Measurements from ENCODE around the gene DTWD2. TPM values are rescaled to one million over a fixed set of nuclear protein-coding genes. Genes with fewer than 3 reads are reported as not detected.

The DTWD2 gene
- total and polyA plus RNA-seq, 2 of the 4 experiments (the other 2 are of a cell fraction), result 1.2 to 1.8 TPM

GRCh38 chr5:118933703-118934102 lies 54.6 kb downstream of the DTWD2 start:
- Histone ChIP-seq H3K9me3 (ENCODE audit: control insufficient read depth, insufficient read depth, low read length) (no peaks in the 10 kb centered on the region), H3K27me3 (ENCODE audit: control insufficient read depth, insufficient read depth, low read length) (no peaks in the 10 kb centered on the region), H2AK9ac (replicated peaks; ENCODE audit: low read depth, low read length, poor library complexity) (no peak overlapping the region), H3K79me1 (ENCODE audit: low read depth in 1 of 2, low read length in 2 of 2) (no peaks in the 10 kb centered on the region), H3K4me1 (ENCODE audit: control insufficient read depth, insufficient read depth, low read length) (no peaks in the 10 kb centered on the region), H2BK120ac (ENCODE audit: low read depth, low read length) (no peak overlapping the region), H2BK15ac (ENCODE audit: low read depth, low read length) (no peak overlapping the region), H3K36me3 (ENCODE audit: control insufficient read depth, insufficient read depth, low read length) (no peaks in the 10 kb centered on the region), H2BK20ac (ENCODE audit: low read depth, low read length) (no peak overlapping the region), H3K9ac (ENCODE audit: low read depth, low read length) (no peak overlapping the region), H4K91ac (ENCODE audit: insufficient read depth, low read depth, low read length) (no peak overlapping the region), H4K5ac (ENCODE audit: low read depth, low read length) (no peak overlapping the region), H2AK5ac (ENCODE audit: low read depth, low read length) (no peak overlapping the region), H3K4me3 (ENCODE audit: insufficient read depth, low read depth, low read length) (no peak overlapping the region), H3K4me2 (ENCODE audit: low read depth, low read length) (no peak overlapping the region), H3K18ac (ENCODE audit: low read depth, low read length) (no peak overlapping the region), H3K14ac (replicated peaks; ENCODE audit: low read depth, low read length) (no peak overlapping the region), H4K20me1 (ENCODE audit: insufficient read depth, low read length) (no peaks in the 10 kb centered on the region), H3K23ac (ENCODE audit: low read depth, low read length) (no peak overlapping the region), H3K4ac (ENCODE audit: low read depth, low read length) (no peak overlapping the region), H3K9me1 (ENCODE audit: insufficient read depth, low read length) (no peaks in the 10 kb centered on the region), H2BK5ac (ENCODE audit: low read depth, low read length, poor library complexity, severe bottlenecking) (no peak overlapping the region), H3K27ac (ENCODE audit: insufficient read depth, low read length) (no peak overlapping the region), H4K8ac (ENCODE audit: low read depth in 2 of 2, low read length in 2 of 2) (no peak overlapping the region), H3K56ac (ENCODE audit: extremely low read depth, insufficient read depth, low read length) (no peak overlapping the region), H2AFZ (replicated peaks; ENCODE audit: low read length, poor library complexity) (no peak overlapping the region)
- intact Hi-C loops (cut with micrococcal nuclease) (no loop called here), dilution Hi-C loops (cut with HindIII; ENCODE audit: low sequenced_read_pairs, unreplicated experiment) (no loop called here), in situ Hi-C loops (cut with MboI; ENCODE audit: low sequenced_read_pairs) (no loop called here)
- no CpG with 5 or more reads among the region's 1 CpG for WGBS, 2 experiments (ENCODE audit: extremely low coverage in 2 of 2, insufficient read length in 1 of 2)
- ATAC-seq (ENCODE audit: low read depth) (no peak), DNase-seq (no peak)
- no TSS peak for BruUV-seq (replicated peaks)
- TF ChIP-seq CHD1 (IDR thresholded peaks at IDR 0.05; ENCODE audit: low read depth, low read length), result no peak
- TF ChIP-seq RFX5 (IDR thresholded peaks at IDR 0.05; ENCODE audit: low read depth, low read length), result no peak
- TF ChIP-seq MAFK (IDR thresholded peaks at IDR 0.05; ENCODE audit: low read depth, low read length), result no peak
- no peak for TF ChIP-seq FOS (IDR thresholded peaks at IDR 0.05; ENCODE audit: low read depth, low read length)
- no peak for TF ChIP-seq CTCF (conservative IDR thresholded peaks at IDR 0.05; ENCODE audit: low read depth, low read length)
- TF ChIP-seq CEBPB (IDR thresholded peaks at IDR 0.05; ENCODE audit: low read depth, low read length), result no peak
- TF ChIP-seq ELK1 (IDR thresholded peaks at IDR 0.05; ENCODE audit: borderline replicate concordance, low read depth, low read length), result no peak
- TF ChIP-seq BHLHE40 (IDR thresholded peaks at IDR 0.05; ENCODE audit: low read depth, low read length), result no peak
- TF ChIP-seq NFE2L2 (IDR thresholded peaks at IDR 0.05; ENCODE audit: low read depth, low read length), result no peak
- ChIA-PET POLR2A (ENCODE audit: unreplicated experiment) (no interaction called here), CTCF (no interaction called here)
